DMS79 (cell line): ENCODE results near the gene GMCL1.
A peak's percentile ranks its signal among the peaks of the same experiment; 100 is the strongest.
"Not testable (repeated sequence)": the region's sequence is repeated elsewhere in the genome, so short reads cannot be mapped to it uniquely, and the experiment has no call there.

Experiments used
- DNase-seq: peaks from one replicate; lab custom pipeline; 2025; lab: John Stamatoyannopoulos, UW

The GMCL1 gene

GRCh38 chr2:69829256-69830044, at the start of gene GMCL1:
Gene GMCL1 (plus strand): TSS chr2:69829660. CDS start chr2:69829893, 233 bp downstream.
- DNase-seq: peak; percentile 89

- no peak for DNase-seq
These were observed 48.5 kb upstream of the GMCL1 start for GRCh38 chr2:69780921-69781320.

GRCh38 chr2:69781321-69782248, 47.9 kb upstream of the GMCL1 start:
- DNase-seq: no peak

- no peak for DNase-seq
These were observed 45.2 kb upstream of the GMCL1 start for GRCh38 chr2:69784228-69784627.

GRCh38 chr2:69785358-69785757, 44.1 kb upstream of the GMCL1 start:
- no peak for DNase-seq

GRCh38 chr2:69786052-69786560, 43.4 kb upstream of the GMCL1 start:
- DNase-seq: no peak

- no peak for DNase-seq
These were observed 40.2 kb upstream of the GMCL1 start for GRCh38 chr2:69789175-69789721.

GRCh38 chr2:69789772-69790600, 39.5 kb upstream of the GMCL1 start:
- DNase-seq: no peak

GRCh38 chr2:69790601-69790959, 38.9 kb upstream of the GMCL1 start:
- no peak for DNase-seq

- no peak for DNase-seq
These were observed 38.4 kb upstream of the GMCL1 start for GRCh38 chr2:69791045-69791444.

GRCh38 chr2:69796174-69796573, 33.3 kb upstream of the GMCL1 start:
- no peak for DNase-seq

- DNase-seq: no peak
These were observed 32.2 kb upstream of the GMCL1 start for GRCh38 chr2:69797235-69797634.

GRCh38 chr2:69797836-69798289, 31.6 kb upstream of the GMCL1 start:
- DNase-seq: no peak

GRCh38 chr2:69798290-69798908, 31.1 kb upstream of the GMCL1 start:
- DNase-seq: no peak

GRCh38 chr2:69798909-69799526, 30.4 kb upstream of the GMCL1 start:
- no peak for DNase-seq

GRCh38 chr2:69801745-69802290, 27.6 kb upstream of the GMCL1 start:
- no peak for DNase-seq

GRCh38 chr2:69802781-69803367, 26.6 kb upstream of the GMCL1 start:
- DNase-seq: not testable (repeated sequence)

GRCh38 chr2:69804416-69804815, 25.0 kb upstream of the GMCL1 start:
- no peak for DNase-seq

GRCh38 chr2:69805887-69806286, 23.6 kb upstream of the GMCL1 start:
- DNase-seq: no peak
